Lower leg skin (tissue), 3 donors: Measurements from ENCODE around the gene SMPX.

Source experiments
- POLR2A ChIP-seq, 2 donors: fragments of 450-650 bp; IDR thresholded peaks; one replicate each; pipeline ENCODE4 v1.6.1; 2016 to 2017; ENCODE audit warnings: antibody characterized with exemption in 2 of 2, mild to moderate bottlenecking in 1 of 2, moderate library complexity in 1 of 2
- TF ChIP-seq, protein P1 (sequence below), 3 donors: fragments of 450-650 bp; IDR thresholded peaks; one replicate each; pipeline ENCODE4 v1.5.1; 2016; ENCODE audit warnings: antibody characterized with exemption in 3 of 3, mild to moderate bottlenecking in 3 of 3, moderate library complexity in 2 of 3

DNA sequence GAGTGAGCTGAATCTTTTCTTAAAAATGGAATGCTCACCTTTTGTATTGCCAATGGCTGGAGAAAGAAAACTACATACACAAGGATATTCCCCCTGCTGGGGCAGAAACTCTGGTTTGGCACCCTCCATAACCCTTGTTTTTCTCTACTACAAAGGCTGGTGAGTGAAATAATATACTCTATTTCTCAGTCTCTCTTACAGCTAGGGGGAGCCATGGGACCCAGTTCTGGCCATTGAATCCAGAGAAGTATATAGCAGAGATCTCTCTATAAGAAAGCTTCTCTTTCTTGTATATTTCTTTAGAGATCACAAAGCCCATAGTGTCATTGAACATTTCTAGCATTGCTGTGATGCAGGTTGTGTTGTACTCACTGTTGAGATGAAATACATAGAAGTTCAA lies 49.8 kb downstream of the SMPX start:
- TF ChIP-seq, protein P1, sequence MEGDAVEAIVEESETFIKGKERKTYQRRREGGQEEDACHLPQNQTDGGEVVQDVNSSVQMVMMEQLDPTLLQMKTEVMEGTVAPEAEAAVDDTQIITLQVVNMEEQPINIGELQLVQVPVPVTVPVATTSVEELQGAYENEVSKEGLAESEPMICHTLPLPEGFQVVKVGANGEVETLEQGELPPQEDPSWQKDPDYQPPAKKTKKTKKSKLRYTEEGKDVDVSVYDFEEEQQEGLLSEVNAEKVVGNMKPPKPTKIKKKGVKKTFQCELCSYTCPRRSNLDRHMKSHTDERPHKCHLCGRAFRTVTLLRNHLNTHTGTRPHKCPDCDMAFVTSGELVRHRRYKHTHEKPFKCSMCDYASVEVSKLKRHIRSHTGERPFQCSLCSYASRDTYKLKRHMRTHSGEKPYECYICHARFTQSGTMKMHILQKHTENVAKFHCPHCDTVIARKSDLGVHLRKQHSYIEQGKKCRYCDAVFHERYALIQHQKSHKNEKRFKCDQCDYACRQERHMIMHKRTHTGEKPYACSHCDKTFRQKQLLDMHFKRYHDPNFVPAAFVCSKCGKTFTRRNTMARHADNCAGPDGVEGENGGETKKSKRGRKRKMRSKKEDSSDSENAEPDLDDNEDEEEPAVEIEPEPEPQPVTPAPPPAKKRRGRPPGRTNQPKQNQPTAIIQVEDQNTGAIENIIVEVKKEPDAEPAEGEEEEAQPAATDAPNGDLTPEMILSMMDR (IDR thresholded peaks at IDR 0.05): no peak
- no peak for TF ChIP-seq POLR2A (IDR thresholded peaks at IDR 0.05)
